Epithelial cell of esophagus (primary cell): ENCODE data around the gene SCGB3A2.

ENCODE experiments used
- DNase-seq: peaks from one replicate; pipeline ENCODE4 v3.0.0; 2010; ENCODE audit warnings: low read depth
- H3K4me3 ChIP-seq: 2 replicates; pipeline ENCODE4 v1.5.1; 2011; ENCODE audit warnings: mild to moderate bottlenecking, low read length, control low read depth
- TF ChIP-seq, protein P1 (sequence below): IDR thresholded peaks from 2 replicates; pipeline ENCODE4 v1.5.1; 2011; ENCODE audit warnings: low read depth, mild to moderate bottlenecking, low read length, control low read depth, inconsistent platforms; ENCODE audit not compliant: insufficient read depth; ENCODE audit errors: missing control alignments

SCGB3A2 gene

DNA sequence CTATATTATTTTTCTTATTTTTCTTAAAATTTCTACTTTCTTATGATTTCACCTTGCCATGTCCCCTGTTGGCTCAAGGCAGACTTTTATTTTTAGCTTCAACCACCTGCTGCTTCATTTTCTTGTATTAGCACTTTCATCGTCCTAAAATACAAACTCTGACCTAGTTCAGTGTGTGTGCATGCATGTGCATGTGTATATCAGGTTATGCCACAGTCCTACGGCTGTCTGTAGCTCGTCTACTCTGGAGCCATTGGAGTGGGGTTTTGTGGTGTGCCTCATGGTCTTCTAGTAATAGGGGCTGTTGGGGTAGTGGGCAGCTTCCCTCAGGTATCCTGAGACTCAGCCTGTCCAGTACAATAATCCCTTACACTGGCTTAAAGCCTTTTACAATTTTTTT lies 33.7 kb upstream of the SCGB3A2 start:
- no peak overlapping the region for H3K4me3 ChIP-seq
- TF ChIP-seq, protein P1, sequence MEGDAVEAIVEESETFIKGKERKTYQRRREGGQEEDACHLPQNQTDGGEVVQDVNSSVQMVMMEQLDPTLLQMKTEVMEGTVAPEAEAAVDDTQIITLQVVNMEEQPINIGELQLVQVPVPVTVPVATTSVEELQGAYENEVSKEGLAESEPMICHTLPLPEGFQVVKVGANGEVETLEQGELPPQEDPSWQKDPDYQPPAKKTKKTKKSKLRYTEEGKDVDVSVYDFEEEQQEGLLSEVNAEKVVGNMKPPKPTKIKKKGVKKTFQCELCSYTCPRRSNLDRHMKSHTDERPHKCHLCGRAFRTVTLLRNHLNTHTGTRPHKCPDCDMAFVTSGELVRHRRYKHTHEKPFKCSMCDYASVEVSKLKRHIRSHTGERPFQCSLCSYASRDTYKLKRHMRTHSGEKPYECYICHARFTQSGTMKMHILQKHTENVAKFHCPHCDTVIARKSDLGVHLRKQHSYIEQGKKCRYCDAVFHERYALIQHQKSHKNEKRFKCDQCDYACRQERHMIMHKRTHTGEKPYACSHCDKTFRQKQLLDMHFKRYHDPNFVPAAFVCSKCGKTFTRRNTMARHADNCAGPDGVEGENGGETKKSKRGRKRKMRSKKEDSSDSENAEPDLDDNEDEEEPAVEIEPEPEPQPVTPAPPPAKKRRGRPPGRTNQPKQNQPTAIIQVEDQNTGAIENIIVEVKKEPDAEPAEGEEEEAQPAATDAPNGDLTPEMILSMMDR: no peak
- no peak for DNase-seq

DNA sequence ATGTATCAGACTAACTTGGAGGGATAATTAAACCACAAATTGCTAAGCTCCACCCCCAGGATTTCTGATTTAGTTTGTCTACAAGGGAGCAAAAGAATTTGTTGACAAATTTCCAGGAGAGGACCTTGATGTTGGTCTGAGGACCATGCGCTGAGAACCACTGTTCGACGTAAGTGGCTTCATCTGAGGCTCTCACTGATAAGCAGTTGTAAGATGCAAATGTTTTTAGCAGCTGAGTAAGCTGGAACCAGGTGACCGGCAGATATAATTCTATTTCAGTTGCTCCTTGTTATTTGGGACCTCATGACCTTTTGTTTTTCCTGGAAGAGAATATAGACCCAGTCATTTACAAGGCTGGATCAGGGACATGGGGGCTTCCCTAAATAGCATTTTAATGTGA lies 32.9 kb upstream of the SCGB3A2 start:
- TF ChIP-seq, protein P1: no peak
- no peak overlapping the region for H3K4me3 ChIP-seq
- no peak for DNase-seq

DNA sequence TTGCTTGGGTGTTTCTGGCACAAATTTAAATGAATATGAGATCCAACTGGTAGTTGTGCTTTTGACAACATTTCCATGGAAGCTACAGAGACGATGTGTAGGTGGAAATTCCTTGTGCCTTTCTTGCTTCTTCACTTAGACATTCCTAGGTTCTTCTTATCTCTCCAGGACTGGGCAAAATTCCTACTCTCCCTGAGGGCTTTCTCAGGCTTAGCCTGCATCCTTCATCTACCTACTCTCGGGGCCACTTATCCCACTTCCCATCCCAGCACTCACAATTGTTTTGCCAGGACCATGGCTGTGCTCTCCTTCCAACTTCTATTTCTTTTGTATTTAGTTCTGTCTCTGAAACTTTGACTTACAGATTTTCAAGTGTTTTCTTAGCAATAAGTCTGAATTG lies 29.3 kb upstream of the SCGB3A2 start:
- TF ChIP-seq, protein P1: no peak
- H3K4me3 ChIP-seq: no peak overlapping the region
- DNase-seq: no peak

DNA sequence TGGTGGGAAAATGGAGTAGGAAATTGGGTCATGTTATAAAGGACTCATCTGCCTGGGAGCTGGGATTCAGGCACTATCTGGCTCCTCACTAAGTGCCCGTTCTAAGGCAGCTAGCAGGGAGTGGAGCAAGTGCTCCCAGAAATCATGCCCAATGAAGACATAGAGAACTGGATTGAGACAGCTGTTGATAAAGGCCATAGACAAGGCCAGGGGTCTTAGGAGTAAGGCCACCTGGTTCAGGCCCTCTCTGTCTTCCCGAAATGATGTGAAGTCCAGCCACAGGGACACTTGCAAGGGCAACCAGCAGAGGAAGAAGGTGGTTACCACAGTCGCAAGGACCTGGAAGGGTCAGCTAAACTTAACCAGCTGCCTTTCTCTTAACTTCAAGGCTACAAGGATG lies 26.9 kb upstream of the SCGB3A2 start:
- TF ChIP-seq, protein P1: no peak

DNA sequence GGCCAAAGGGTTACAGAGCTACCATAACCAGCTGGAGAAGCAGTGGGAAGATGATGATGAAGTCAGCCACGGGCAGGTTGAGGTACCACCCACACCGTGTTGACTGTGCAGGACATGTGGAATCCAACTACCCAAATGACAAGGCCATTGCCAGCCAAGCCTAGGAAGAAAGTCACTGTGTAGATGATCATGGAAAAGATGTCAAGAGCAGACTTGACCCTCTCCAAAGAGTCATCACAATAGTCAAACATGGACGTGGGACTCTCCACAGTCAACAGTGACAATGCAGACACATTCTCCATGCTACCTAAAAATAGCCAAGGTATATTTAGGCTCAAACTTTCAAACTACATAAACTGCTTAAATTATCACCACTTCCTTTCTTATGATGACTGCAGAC lies 26.1 kb upstream of the SCGB3A2 start:
- H3K4me3 ChIP-seq: no peak overlapping the region
- DNase-seq: no peak
- TF ChIP-seq, protein P1: no peak

More for the DNA sequence above, 26.9 kb upstream of the SCGB3A2 start:
- H3K4me3 ChIP-seq: no peak overlapping the region
- no peak for DNase-seq

DNA sequence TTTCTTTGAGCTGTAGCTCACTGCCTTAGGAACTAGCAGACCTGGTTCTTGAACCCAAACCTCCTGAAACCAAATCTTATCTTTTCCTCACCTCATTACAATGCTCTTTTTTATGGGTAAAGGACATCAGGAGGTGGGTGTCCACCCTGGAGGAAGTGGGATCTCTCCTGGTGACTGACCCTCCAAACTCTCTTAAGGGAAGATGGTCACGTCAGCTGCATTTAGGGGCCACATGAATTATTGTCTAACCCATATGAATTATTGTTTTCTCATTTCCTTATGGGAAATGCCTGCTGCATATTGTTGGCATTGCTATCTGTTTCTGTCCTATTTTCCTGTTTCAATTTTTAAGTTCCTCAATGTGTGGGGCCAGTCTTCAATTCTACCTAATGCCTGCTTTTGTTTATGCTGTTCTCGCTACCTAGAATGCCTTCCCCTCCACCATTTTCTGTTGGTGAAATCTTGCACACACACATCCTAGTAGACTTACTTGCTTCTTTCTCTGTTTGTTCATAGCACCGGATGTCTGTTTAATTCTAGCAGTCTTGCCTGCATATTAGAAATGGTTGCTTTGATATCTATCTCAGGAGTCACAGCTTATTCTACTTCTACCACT lies 25.0 kb upstream of the SCGB3A2 start:
- no peak overlapping the region for H3K4me3 ChIP-seq
- no peak for DNase-seq
- TF ChIP-seq, protein P1: no peak

DNA sequence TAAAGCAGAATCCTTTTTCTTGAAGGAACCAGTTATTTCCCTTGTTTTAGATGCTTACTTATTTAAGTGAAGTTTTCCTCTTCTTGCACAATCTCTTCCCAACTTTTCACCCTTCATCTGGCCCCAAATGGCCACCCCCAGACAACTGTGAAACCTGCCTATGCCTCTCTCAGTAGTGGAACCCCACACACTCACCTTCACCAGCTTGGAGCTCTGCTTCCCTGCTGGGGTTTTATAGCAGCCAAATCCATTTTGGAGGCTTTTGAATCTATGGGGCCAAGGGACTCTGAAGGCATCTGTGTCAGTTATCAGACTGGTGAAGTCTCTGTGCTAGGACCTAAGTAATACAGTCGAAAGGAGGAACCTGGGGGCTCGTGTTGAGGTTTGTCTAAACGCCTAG lies 24.2 kb upstream of the SCGB3A2 start:
- no peak for DNase-seq
- H3K4me3 ChIP-seq: no peak overlapping the region
- TF ChIP-seq, protein P1: no peak
